T-helper 1 cell (primary cell): ENCODE results near the gene PRMT5.

Experiments
- DNase-seq, 5 donors: peaks; one replicate each; pipeline ENCODE4 v3.0.0-alpha.2; 2012 to 2020

Gene PRMT5

GRCh38 chr14:22875003-22875747 is 54.0 kb downstream of the PRMT5 start:
- DNase-seq: no peak

GRCh38 chr14:22872833-22873520 is 56.2 kb downstream of the PRMT5 start:
- no peak for DNase-seq

- DNase-seq: peak; percentile 35 to 71 (median 60)
Measured at GRCh38 chr14:22872033-22872832, 56.9 kb downstream of the PRMT5 start.

GRCh38 chr14:22871224-22872032 is 57.7 kb downstream of the PRMT5 start, which contains the start of gene LRP10:
LRP10 (plus strand) TSS chr14:22871740; CDS start chr14:22872304, 564 bp downstream.
- DNase-seq: peak; percentile 63 to 90 (median 71)

- DNase-seq: no peak
Measured at GRCh38 chr14:22870811-22871223, 58.4 kb downstream of the PRMT5 start.
